CD4-positive, alpha-beta memory T cell (primary cell): ENCODE measurements around the gene INSYN1. TPM values are rescaled to one million over a fixed set of nuclear protein-coding genes. Genes with fewer than 3 reads are reported as not detected.
"Not testable (repeated sequence)": the region's sequence is repeated elsewhere in the genome, so short reads cannot be mapped to it uniquely, and the experiment has no call there.

Experiments
- CTCF ChIA-PET: fragments of 350-600 bp; sonication (Branson Sonifier 250); formaldehyde crosslinking; loops from one replicate; lab custom pipeline; 2021; ENCODE audit warnings: inconsistent platforms; ENCODE audit not compliant: partially characterized antibody; lab: Charles Lee
- POLR2A ChIA-PET: fragments of 350-600 bp; sonication (Branson Sonifier 250); formaldehyde crosslinking; loops from one replicate; lab custom pipeline; 2021; ENCODE audit not compliant: partially characterized antibody; lab: Charles Lee
- DNase-seq, 5 donors: peaks; one replicate each; pipeline versions ENCODE4 v3.0.0 to v3.0.0-alpha.2; 2020 to 2022; ENCODE audit warnings: mixed read lengths in 1 of 5
- H3K27ac ChIP-seq: one replicate; pipeline ENCODE4 v1.7.0; 2013; ENCODE audit warnings: low read depth, low read length
- H3K27me3 ChIP-seq: 2 replicates; pipeline ENCODE4 v1.7.0; 2013; ENCODE audit warnings: mild to moderate bottlenecking, low read length, moderate library complexity; ENCODE audit not compliant: insufficient read depth
- H3K36me3 ChIP-seq: 2 replicates; pipeline ENCODE4 v1.7.0; 2013; ENCODE audit warnings: mild to moderate bottlenecking, low read length, moderate library complexity; ENCODE audit not compliant: insufficient read depth
- H3K4me1 ChIP-seq: 2 replicates; pipeline ENCODE4 v1.7.0; 2013; ENCODE audit warnings: mild to moderate bottlenecking, low read length, moderate library complexity; ENCODE audit not compliant: insufficient read depth
- H3K4me3 ChIP-seq, 2 donors: one replicate each; pipeline ENCODE4 v1.7.0; 2013; ENCODE audit warnings: low read length in 2 of 2, mild to moderate bottlenecking in 1 of 2
- H3K9me3 ChIP-seq, 2 donors: one replicate each; pipeline ENCODE4 v1.7.0; 2013; ENCODE audit warnings: low read length in 2 of 2, control low read depth in 1 of 2; ENCODE audit not compliant: control insufficient read depth in 1 of 2
- H3K27ac Mint-ChIP-seq, 7 donors: one replicate each; pipeline ENCODE4 v1.8.0; 2020 to 2021; ENCODE audit warnings: mixed read lengths in 7 of 7, mild to moderate bottlenecking in 6 of 7, inconsistent platforms in 3 of 7, moderate library complexity in 3 of 7
- H3K27me3 Mint-ChIP-seq, 2 donors: one replicate each; pipeline ENCODE4 v1.8.0; 2020 to 2021; ENCODE audit warnings: mixed read lengths in 2 of 2
- H3K36me3 Mint-ChIP-seq, 2 donors: one replicate each; pipeline ENCODE4 v1.8.0; 2020 to 2021; ENCODE audit warnings: mixed read lengths in 2 of 2, inconsistent platforms in 1 of 2, mild to moderate bottlenecking in 1 of 2
- H3K4me1 Mint-ChIP-seq, 4 donors: one replicate each; pipeline ENCODE4 v1.8.0; 2020 to 2021; ENCODE audit warnings: mixed read lengths in 4 of 4, mild to moderate bottlenecking in 1 of 4
- H3K4me3 Mint-ChIP-seq, 8 donors: one replicate each; pipeline ENCODE4 v1.8.0; 2020 to 2021; ENCODE audit warnings: mixed read lengths in 8 of 8, mild to moderate bottlenecking in 7 of 8, moderate library complexity in 6 of 8, inconsistent platforms in 3 of 8
- H3K9me3 Mint-ChIP-seq, 8 donors: one replicate each; pipeline ENCODE4 v1.8.0; 2020 to 2021; ENCODE audit warnings: mixed read lengths in 8 of 8, mild to moderate bottlenecking in 5 of 8, inconsistent platforms in 3 of 8, moderate library complexity in 1 of 8
- intact Hi-C: fragments of 100-400 bp; cut with micrococcal nuclease; formaldehyde crosslinking; loops from one replicate; pipeline ENCODE4 v1.15.1; 2023
- polyA plus RNA-seq, 2 donors: library from polyadenylated mRNA; unstranded; fragments of 300-500 nt; fragmentation: Illumina TruSeq; gene quantifications; one replicate each; pipeline ENCODE4 v1.2.3, GENCODE V29; 2021
- total RNA-seq, 2 experiments: library from RNA; stranded (reverse); gene quantifications; one replicate each; pipeline ENCODE4 v1.2.3, GENCODE V29; 2021

Gene INSYN1
- total and polyA plus RNA-seq, 4 experiments from 2014 or later = not detected

DNA sequence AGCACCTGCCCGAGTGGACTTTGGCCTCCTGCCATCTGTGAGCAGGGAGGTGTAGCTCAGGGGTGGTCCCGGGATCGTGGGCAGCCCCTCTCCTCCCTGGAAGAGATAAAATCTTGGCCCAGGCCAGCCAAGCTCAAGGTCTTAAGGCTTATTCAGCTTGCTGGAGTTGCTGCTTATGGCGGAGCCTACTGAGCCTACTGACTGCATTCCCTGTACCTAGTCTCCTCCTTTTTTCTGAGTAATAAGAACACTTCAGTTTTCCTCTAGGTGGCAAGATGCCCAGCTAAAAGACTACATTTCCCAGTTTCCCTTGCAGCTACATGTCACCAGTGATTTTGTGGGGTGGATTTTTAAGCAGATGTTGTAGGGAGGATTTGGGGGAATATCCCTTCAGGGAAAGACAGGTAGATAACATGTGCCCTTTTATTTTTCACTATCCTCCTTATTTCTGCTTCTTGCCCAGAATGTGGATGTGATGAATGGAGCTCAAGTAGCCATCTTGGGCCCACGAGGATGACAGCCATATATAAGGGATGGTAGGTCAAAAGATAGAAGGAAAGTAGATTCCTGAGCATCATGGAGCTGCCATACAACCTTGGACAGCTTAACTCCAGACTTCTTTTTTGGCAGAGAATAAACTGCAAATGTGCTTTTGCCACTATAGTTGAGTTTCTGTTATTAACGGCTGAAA lies 41.4 kb upstream of the INSYN1 start:
- Mint-ChIP-seq H3K4me1 (no peaks in the 10 kb centered on the region), H3K36me3 (no peaks in the 10 kb centered on the region), H3K27me3 (no peaks in the 10 kb centered on the region), H3K27ac (no peak overlapping the region), H3K9me3 (no peaks in the 10 kb centered on the region), H3K4me3 (no peak overlapping the region)
- ChIA-PET CTCF (no interaction called here), POLR2A (no interaction called here)
- no peaks in the 10 kb centered on the region for H3K9me3 ChIP-seq
- no peak overlapping the region for H3K4me3 ChIP-seq
- H3K27me3 ChIP-seq = no peaks in the 10 kb centered on the region
- DNase-seq = no peak
- no peak overlapping the region for H3K27ac ChIP-seq
- H3K36me3 ChIP-seq = no peaks in the 10 kb centered on the region
- H3K4me1 ChIP-seq = no peaks in the 10 kb centered on the region
- intact Hi-C loops = no loop called here

DNA sequence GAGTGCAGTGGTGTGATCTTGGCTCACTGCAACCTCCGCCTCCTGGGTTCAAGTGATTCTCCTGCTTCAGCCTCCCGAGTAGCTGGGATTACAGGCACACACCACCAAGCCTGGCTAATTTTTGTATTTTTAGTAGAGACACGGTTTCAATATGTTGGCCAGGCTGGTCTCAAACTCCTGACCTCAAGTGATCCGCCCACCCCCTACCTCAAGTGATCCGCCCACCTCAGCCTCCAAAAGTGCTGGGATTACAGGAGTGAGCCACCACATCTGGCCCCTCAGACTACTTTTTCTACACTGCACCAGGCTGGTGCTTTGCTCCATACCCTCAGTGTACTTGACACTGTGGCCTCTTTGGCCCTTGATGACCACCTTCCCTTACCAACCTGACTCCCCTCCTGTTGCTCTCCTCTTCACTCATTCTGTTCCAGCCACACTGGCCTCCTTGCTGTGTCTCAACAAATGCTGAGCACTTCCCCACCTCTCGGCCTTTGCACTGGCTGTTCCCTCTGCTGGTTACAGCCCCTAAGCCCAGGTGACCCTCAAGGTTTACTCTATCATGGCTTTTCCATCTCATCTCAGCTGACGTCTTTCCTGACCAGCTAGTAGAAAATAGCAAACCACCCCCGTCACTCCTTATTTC lies 39.9 kb upstream of the INSYN1 start:
- CTCF ChIA-PET, DNase-seq, H3K27ac Mint-ChIP-seq, H3K36me3 ChIP-seq, H3K4me1 Mint-ChIP-seq, H3K4me1 ChIP-seq, H3K4me3 ChIP-seq, H3K9me3 Mint-ChIP-seq, H3K36me3 Mint-ChIP-seq, H3K27me3 Mint-ChIP-seq, H3K27ac ChIP-seq, H3K27me3 ChIP-seq, POLR2A ChIA-PET, intact Hi-C loops, H3K9me3 ChIP-seq, H3K4me3 Mint-ChIP-seq: not testable (repeated sequence)

DNA sequence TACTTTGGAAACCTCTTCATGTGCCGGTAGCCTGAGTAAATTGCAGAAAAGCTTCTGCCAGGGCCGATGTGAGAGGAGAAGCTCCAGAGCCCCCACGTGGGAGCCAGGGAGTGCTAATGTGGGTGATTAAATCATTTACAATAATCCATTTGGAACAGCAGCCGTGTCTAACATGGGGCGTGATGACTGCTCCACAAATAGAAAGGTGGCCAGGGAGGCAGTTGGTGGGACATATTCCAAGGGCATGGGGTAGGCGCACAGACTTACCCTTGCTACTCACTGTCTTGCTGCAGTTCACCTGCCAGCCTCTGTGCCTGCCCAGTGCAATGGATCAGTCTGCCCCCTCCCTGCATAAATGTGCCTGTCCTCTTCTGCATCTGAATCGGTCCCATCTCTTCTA lies 39.3 kb upstream of the INSYN1 start:
- no peaks in the 10 kb centered on the region for H3K9me3 Mint-ChIP-seq
- no peak overlapping the region for H3K27ac ChIP-seq
- no peak for DNase-seq
- peaks cover 0 to 5% of the 10 kb centered on the region in 2 donors for H3K27me3 Mint-ChIP-seq
- H3K36me3 ChIP-seq = no peaks in the 10 kb centered on the region
- H3K27ac Mint-ChIP-seq = no peak overlapping the region
- H3K4me1 Mint-ChIP-seq = no peaks in the 10 kb centered on the region
- intact Hi-C loops = no loop called here
- H3K4me3 ChIP-seq = no peak overlapping the region
- no peaks in the 10 kb centered on the region for H3K27me3 ChIP-seq
- ChIA-PET CTCF (no interaction called here), POLR2A (no interaction called here)
- no peaks in the 10 kb centered on the region for H3K36me3 Mint-ChIP-seq
- no peak overlapping the region for H3K4me3 Mint-ChIP-seq
- no peaks in the 10 kb centered on the region for H3K4me1 ChIP-seq
- no peaks in the 10 kb centered on the region for H3K9me3 ChIP-seq

DNA sequence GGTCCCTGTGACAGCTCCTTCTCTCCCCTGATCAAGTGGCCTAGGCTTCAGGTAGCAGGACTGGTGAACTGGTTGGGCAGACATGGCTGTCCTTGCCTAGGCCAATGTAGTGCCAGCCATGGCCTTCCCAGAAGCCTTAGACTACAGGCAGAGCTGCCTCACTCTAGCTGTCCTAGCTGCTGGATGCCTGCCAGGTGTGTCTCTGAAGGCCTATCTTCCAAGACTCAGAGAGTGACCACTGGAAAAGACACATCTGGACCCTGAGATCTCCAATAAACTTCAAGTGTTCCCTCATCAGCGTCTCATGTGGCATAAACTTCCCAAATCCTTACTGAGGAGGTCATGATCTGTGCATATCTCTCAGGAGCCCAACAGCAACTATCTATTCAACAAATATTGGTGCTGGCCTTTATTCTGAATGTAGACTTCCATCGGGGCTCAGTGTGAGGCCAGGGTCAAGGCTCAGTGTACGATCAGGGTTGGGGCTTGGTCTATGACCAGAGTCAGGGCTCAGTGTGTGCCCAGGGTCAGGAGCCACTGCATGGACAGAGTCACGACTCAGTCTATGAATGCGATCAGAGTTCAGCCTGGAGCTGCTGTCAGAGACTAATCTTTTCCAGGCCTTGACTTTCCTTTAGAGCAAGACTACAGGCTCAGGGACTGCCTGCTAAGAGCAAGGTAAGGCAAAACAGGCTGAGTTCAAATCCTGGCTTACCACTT lies 36.5 kb upstream of the INSYN1 start:
- POLR2A ChIA-PET = interaction anchor here (0.9 kb wide), 1 partner anchor 10 kb away, joined by 3 read pairs; no protein-coding TSS in a partner anchor
- no peak overlapping the region for H3K27ac Mint-ChIP-seq
- CTCF ChIA-PET = no interaction called here
- H3K9me3 ChIP-seq = no peaks in the 10 kb centered on the region
- no peak overlapping the region for H3K27ac ChIP-seq
- H3K4me1 ChIP-seq = no peaks in the 10 kb centered on the region
- DNase-seq = no peak
- intact Hi-C loops = no loop called here
- H3K4me1 Mint-ChIP-seq = no peaks in the 10 kb centered on the region
- H3K9me3 Mint-ChIP-seq = no peaks in the 10 kb centered on the region
- H3K4me3 Mint-ChIP-seq = no peak overlapping the region
- H3K36me3 ChIP-seq = no peaks in the 10 kb centered on the region
- H3K4me3 ChIP-seq = no peak overlapping the region
- no peaks in the 10 kb centered on the region for H3K36me3 Mint-ChIP-seq
- H3K27me3 Mint-ChIP-seq = peaks cover 0 to 5% of the 10 kb centered on the region in 2 donors
- H3K27me3 ChIP-seq = no peaks in the 10 kb centered on the region

DNA sequence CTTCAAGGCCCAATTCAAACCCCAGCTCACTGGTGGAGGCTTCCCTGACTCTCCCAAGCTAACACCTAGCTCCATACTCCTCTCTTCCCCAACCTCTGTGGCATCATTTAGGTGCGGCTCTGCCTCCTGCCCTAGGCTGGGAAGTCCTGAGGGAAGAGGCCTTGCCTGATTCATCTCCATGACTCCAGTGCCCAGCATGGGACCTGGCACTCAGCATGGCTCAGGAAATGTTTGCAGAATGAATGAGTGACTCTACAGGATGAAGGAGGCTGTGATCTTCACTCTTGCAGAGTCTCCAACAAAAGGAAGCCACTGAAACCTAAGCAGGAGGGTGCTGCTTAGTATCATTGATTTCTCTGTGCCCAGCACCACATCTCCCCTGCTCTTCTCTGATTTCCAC lies 34.5 kb upstream of the INSYN1 start:
- POLR2A ChIA-PET = no interaction called here
- no peaks in the 10 kb centered on the region for H3K9me3 Mint-ChIP-seq

DNA sequence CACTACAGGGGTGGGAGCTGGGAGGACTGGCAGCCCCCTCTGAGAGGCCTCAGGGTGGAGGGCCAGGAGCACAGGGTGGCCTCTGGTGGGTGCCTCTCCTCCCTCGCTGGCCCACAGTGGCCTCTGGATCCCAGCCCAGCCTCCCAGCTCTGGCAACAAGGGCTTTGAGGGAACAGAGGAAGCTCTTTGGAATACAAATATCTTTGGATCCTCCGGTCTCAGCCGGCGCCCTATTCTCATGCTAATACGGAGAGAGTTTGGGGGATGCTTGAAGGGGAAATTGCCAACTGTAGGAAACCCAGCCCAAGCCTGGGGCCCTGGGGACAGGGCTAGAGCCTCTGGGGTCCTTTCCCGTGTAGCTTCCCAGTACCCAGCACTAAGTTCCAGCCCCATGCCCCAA lies 33.4 kb upstream of the INSYN1 start:
- POLR2A ChIA-PET = no interaction called here
- no peak for DNase-seq

More for the DNA sequence above, 34.5 kb upstream of the INSYN1 start:
- Histone ChIP-seq H3K27ac (no peak overlapping the region), H3K4me3 (no peak overlapping the region), H3K9me3 (no peaks in the 10 kb centered on the region), H3K27me3 (no peaks in the 10 kb centered on the region), H3K36me3 (no peaks in the 10 kb centered on the region), H3K4me1 (no peaks in the 10 kb centered on the region)
- Mint-ChIP-seq H3K36me3 (no peaks in the 10 kb centered on the region), H3K4me3 (no peak overlapping the region), H3K27me3 (peaks cover 0 to 5% of the 10 kb centered on the region in 2 donors), H3K4me1 (no peaks in the 10 kb centered on the region), H3K27ac (no peak overlapping the region)
- no peak for DNase-seq
- CTCF ChIA-PET = no interaction called here
- intact Hi-C loops = no loop called here

DNA sequence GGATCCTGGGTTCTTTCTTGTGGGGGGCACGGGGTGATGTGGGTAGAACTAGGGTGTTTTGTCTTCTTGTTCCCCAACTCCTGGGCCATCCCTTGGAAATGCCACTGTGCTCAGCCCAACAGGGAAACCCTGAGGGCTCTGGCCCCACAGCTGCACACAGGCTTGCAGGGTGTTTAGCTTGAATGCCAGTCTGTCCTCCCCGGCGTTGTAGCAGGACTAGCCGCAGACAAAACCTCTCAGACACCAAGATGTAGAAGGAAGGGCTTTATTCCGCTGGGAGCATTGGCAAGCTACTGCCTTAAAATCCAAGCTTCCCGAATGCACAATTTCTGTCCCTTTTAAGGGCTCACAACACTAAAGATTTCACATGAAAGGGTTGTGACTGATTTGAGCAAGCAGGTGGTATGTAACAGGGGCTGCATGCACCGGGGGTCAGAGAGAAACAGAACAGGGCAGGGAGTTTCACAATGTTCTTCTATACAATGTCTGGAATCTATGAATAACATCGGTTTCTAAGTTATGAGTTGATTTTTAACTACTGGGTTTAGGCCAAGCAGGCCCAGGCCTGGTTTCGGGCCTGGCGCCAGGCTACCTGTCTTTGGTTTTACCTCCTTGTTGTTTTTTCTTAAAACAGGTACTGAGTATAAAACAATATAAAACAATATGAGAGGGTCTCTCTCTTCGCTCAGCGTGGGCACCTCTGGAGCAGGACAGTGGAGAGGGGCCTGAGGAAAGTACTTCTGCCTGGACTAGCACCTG lies 32.3 kb upstream of the INSYN1 start:
- H3K27me3 Mint-ChIP-seq, H3K36me3 ChIP-seq, H3K4me1 Mint-ChIP-seq, H3K4me3 ChIP-seq, DNase-seq, H3K4me1 ChIP-seq, intact Hi-C loops, POLR2A ChIA-PET, H3K9me3 ChIP-seq, H3K27me3 ChIP-seq, H3K4me3 Mint-ChIP-seq, CTCF ChIA-PET, H3K36me3 Mint-ChIP-seq, H3K27ac Mint-ChIP-seq, H3K27ac ChIP-seq, H3K9me3 Mint-ChIP-seq: not testable (repeated sequence)

More for the DNA sequence above, 33.4 kb upstream of the INSYN1 start:
- Mint-ChIP-seq H3K4me3 (no peak overlapping the region), H3K9me3 (no peaks in the 10 kb centered on the region), H3K4me1 (no peaks in the 10 kb centered on the region), H3K27ac (no peak overlapping the region), H3K36me3 (no peaks in the 10 kb centered on the region), H3K27me3 (peaks cover 0 to 5% of the 10 kb centered on the region in 2 donors)
- H3K27ac ChIP-seq = no peak overlapping the region
- CTCF ChIA-PET = no interaction called here
- H3K4me1 ChIP-seq = no peaks in the 10 kb centered on the region
- no peaks in the 10 kb centered on the region for H3K36me3 ChIP-seq
- no peaks in the 10 kb centered on the region for H3K27me3 ChIP-seq
- intact Hi-C loops = no loop called here
- no peak overlapping the region for H3K4me3 ChIP-seq
- no peaks in the 10 kb centered on the region for H3K9me3 ChIP-seq
